Measurements from ENCODE around the gene WDFY3. TPM values are rescaled to one million over a fixed set of nuclear protein-coding genes. Genes with fewer than 3 reads are reported as not detected.

The WDFY3 gene
- total and polyA plus RNA-seq, 2 of the 4 experiments (the other 2 are of a cell fraction), result 12.5 to 58.1 TPM

GRCh38 chr4:84914686-84915395, 51.6 kb downstream of the WDFY3 start:
- no peak overlapping the region for H3K9ac ChIP-seq (ENCODE audit: low read depth, low read length)
- H2BK15ac ChIP-seq (ENCODE audit: low read depth, low read length), result no peak overlapping the region
- ATAC-seq (ENCODE audit: low read depth) (no peak), DNase-seq (no peak)
- in situ Hi-C loops (cut with MboI; ENCODE audit: low sequenced_read_pairs) (no loop called here), dilution Hi-C loops (cut with HindIII; ENCODE audit: low sequenced_read_pairs, unreplicated experiment) (no loop called here), intact Hi-C loops (cut with micrococcal nuclease) (no loop called here)
- no peak overlapping the region for H3K14ac ChIP-seq (replicated peaks; ENCODE audit: low read depth, low read length)
- no CpG with 5 or more reads among the region's 2 CpGs for WGBS, 2 experiments (ENCODE audit: extremely low coverage in 2 of 2, insufficient read length in 1 of 2)
- H3K27me3 ChIP-seq (ENCODE audit: control insufficient read depth, insufficient read depth, low read length), result no peaks in the 10 kb centered on the region
- no TSS peak for BruUV-seq (replicated peaks)
- no peak overlapping the region for H4K91ac ChIP-seq (ENCODE audit: insufficient read depth, low read depth, low read length)
- no peak overlapping the region for H3K23ac ChIP-seq (ENCODE audit: low read depth, low read length)
- H3K9me3 ChIP-seq (ENCODE audit: control insufficient read depth, insufficient read depth, low read length), result no peaks in the 10 kb centered on the region
- H2AK5ac ChIP-seq (ENCODE audit: low read depth, low read length), result no peak overlapping the region
- no peak overlapping the region for H3K4me3 ChIP-seq (ENCODE audit: insufficient read depth, low read depth, low read length)
- ChIA-PET CTCF (interaction anchor here (0.6 kb wide), 1 partner anchor 109 kb away, joined by 5 read pairs; no protein-coding TSS in a partner anchor), POLR2A (ENCODE audit: unreplicated experiment) (no interaction called here)
- H2BK120ac ChIP-seq (ENCODE audit: low read depth, low read length), result no peak overlapping the region
- H3K36me3 ChIP-seq (ENCODE audit: control insufficient read depth, insufficient read depth, low read length), result peaks cover 3% of the 10 kb centered on the region; the same call in 1 of the 2 replicates
- H3K9me1 ChIP-seq (ENCODE audit: insufficient read depth, low read length), result no peaks in the 10 kb centered on the region
- H4K5ac ChIP-seq (ENCODE audit: low read depth, low read length), result no peak overlapping the region
- no peak overlapping the region for H3K56ac ChIP-seq (ENCODE audit: extremely low read depth, insufficient read depth, low read length)
- no peak overlapping the region for H2AFZ ChIP-seq (replicated peaks; ENCODE audit: low read length, poor library complexity)
- H3K27ac ChIP-seq (ENCODE audit: insufficient read depth, low read length), result no peak overlapping the region
- no peak overlapping the region for H3K18ac ChIP-seq (ENCODE audit: low read depth, low read length)
- H3K4ac ChIP-seq (ENCODE audit: low read depth, low read length), result no peak overlapping the region
- H2AK9ac ChIP-seq (replicated peaks; ENCODE audit: low read depth, low read length, poor library complexity), result no peak overlapping the region
- H3K79me1 ChIP-seq (ENCODE audit: low read depth in 1 of 2, low read length in 2 of 2), result peaks cover 27 to 46% of the 10 kb centered on the region in 2 experiments
- H3K4me1 ChIP-seq (ENCODE audit: control insufficient read depth, insufficient read depth, low read length), result no peaks in the 10 kb centered on the region
- TF ChIP-seq CTCF (conservative IDR thresholded peaks at IDR 0.05; ENCODE audit: low read depth, low read length) (no peak), NFE2L2 (IDR thresholded peaks at IDR 0.05; ENCODE audit: low read depth, low read length) (no peak), USF2 (IDR thresholded peaks at IDR 0.05; ENCODE audit: low read depth, low read length) (no peak), FOS (IDR thresholded peaks at IDR 0.05; ENCODE audit: low read depth, low read length) (no peak), CHD1 (IDR thresholded peaks at IDR 0.05; ENCODE audit: low read depth, low read length) (no peak), MXI1 (IDR thresholded peaks at IDR 0.05; ENCODE audit: borderline replicate concordance, low read depth, low read length) (no peak), RAD21 (IDR thresholded peaks at IDR 0.05; ENCODE audit: low read length) (no peak), RCOR1 (IDR thresholded peaks at IDR 0.05; ENCODE audit: insufficient replicate concordance, low read length) (no peak), RFX5 (IDR thresholded peaks at IDR 0.05; ENCODE audit: low read depth, low read length) (no peak), ELK1 (IDR thresholded peaks at IDR 0.05; ENCODE audit: borderline replicate concordance, low read depth, low read length) (no peak), BHLHE40 (IDR thresholded peaks at IDR 0.05; ENCODE audit: low read depth, low read length) (no peak), MAZ (IDR thresholded peaks at IDR 0.05; ENCODE audit: borderline replicate concordance, low read depth, low read length) (no peak), CEBPB (IDR thresholded peaks at IDR 0.05; ENCODE audit: low read depth, low read length) (no peak), SMC3 (IDR thresholded peaks at IDR 0.05; ENCODE audit: low read depth, low read length) (no peak), POLR2A (IDR thresholded peaks at IDR 0.05; ENCODE audit: low read depth, low read length) (no peak), MAFK (IDR thresholded peaks at IDR 0.05; ENCODE audit: low read depth, low read length) (no peak)
- H4K8ac ChIP-seq (ENCODE audit: low read depth in 2 of 2, low read length in 2 of 2), result no peak overlapping the region
- H2BK5ac ChIP-seq (ENCODE audit: low read depth, low read length, poor library complexity, severe bottlenecking), result no peak overlapping the region
- no peak overlapping the region for H3K4me2 ChIP-seq (ENCODE audit: low read depth, low read length)
- no peak overlapping the region for H2BK20ac ChIP-seq (ENCODE audit: low read depth, low read length)
- H4K20me1 ChIP-seq (ENCODE audit: insufficient read depth, low read length), result no peaks in the 10 kb centered on the region; the same call in 1 of the 2 replicates
